ENCODE results near the gene CRTC1.

CRTC1 gene

GRCh38 chr19:18773682-18774081, 90.2 kb downstream of the CRTC1 start:
- no peak for DNase-seq

GRCh38 chr19:18774107-18774506, 90.6 kb downstream of the CRTC1 start:
- no peak for DNase-seq

GRCh38 chr19:18774782-18775444, 91.4 kb downstream of the CRTC1 start:
- DNase-seq, result no peak

- DNase-seq, result no peak
These were observed 92.3 kb downstream of the CRTC1 start for GRCh38 chr19:18775586-18776287.

GRCh38 chr19:18776288-18776594, 92.8 kb downstream of the CRTC1 start:
- no peak for DNase-seq

- no peak for DNase-seq
These were observed 93.3 kb downstream of the CRTC1 start for GRCh38 chr19:18776736-18777135.

GRCh38 chr19:18777301-18778075, 94.0 kb downstream of the CRTC1 start:
- no peak for DNase-seq

GRCh38 chr19:18778076-18778389, 94.6 kb downstream of the CRTC1 start:
- DNase-seq, result no peak

- DNase-seq, result no peak
These were observed 95.5 kb downstream of the CRTC1 start for GRCh38 chr19:18778826-18779495.

GRCh38 chr19:18780081-18780480, 96.6 kb downstream of the CRTC1 start:
- no peak for DNase-seq

- no peak for DNase-seq
These were observed 97.2 kb downstream of the CRTC1 start for GRCh38 chr19:18780631-18781030.

GRCh38 chr19:18781047-18781600, 97.6 kb downstream of the CRTC1 start:
- no peak for DNase-seq

- no peak for DNase-seq
These were observed 98.5 kb downstream of the CRTC1 start for GRCh38 chr19:18781885-18782527.

GRCh38 chr19:18782559-18783225, 99.2 kb downstream of the CRTC1 start:
- DNase-seq, result no peak

- no peak for DNase-seq
These were observed 100.7 kb downstream of the CRTC1 start for GRCh38 chr19:18783958-18784785.

GRCh38 chr19:18784786-18785120, 101.3 kb downstream of the CRTC1 start:
- DNase-seq, result no peak

GRCh38 chr19:18785179-18786124, 102.0 kb downstream of the CRTC1 start:
- no peak for DNase-seq

- no peak for DNase-seq
These were observed 105.3 kb downstream of the CRTC1 start for GRCh38 chr19:18788529-18789421.

GRCh38 chr19:18789422-18789869, 106.0 kb downstream of the CRTC1 start:
- DNase-seq, result no peak
